ENCODE measurements around the gene RABL6.
"Not testable (repeated sequence)": the region's sequence is repeated elsewhere in the genome, so short reads cannot be mapped to it uniquely, and the experiment has no call there.

The RABL6 gene

GRCh38 chr9:136777359-136777758 is 30.4 kb upstream of the RABL6 start:
- no peak for DNase-seq

GRCh38 chr9:136779808-136780207 is 27.9 kb upstream of the RABL6 start:
- no peak for DNase-seq

- DNase-seq, result no peak
Measured at GRCh38 chr9:136782452-136782851, 25.3 kb upstream of the RABL6 start.

GRCh38 chr9:136784249-136784996 is 23.3 kb upstream of the RABL6 start:
- no peak for DNase-seq

GRCh38 chr9:136784997-136785361 is 22.8 kb upstream of the RABL6 start:
- DNase-seq, result peak in 2 of 5 experiments; percentile 33 to 88

GRCh38 chr9:136785565-136786355 is 22.0 kb upstream of the RABL6 start:
- not testable (repeated sequence) for DNase-seq

- no peak for DNase-seq
Measured at GRCh38 chr9:136786451-136786850, 21.3 kb upstream of the RABL6 start.

GRCh38 chr9:136786983-136787382 is 20.8 kb upstream of the RABL6 start:
- not testable (repeated sequence) for DNase-seq

GRCh38 chr9:136787690-136788400 is 19.9 kb upstream of the RABL6 start:
- DNase-seq, result peak in 4 of 5 experiments; percentile 42 to 72 (median 56)

GRCh38 chr9:136788644-136789522 is 18.9 kb upstream of the RABL6 start:
- DNase-seq, result not testable (repeated sequence)

GRCh38 chr9:136789523-136789937 is 18.2 kb upstream of the RABL6 start:
- no peak for DNase-seq

GRCh38 chr9:136790640-136791515 is 16.9 kb upstream of the RABL6 start, which contains the start of gene TMEM141:
TSS of gene TMEM141 (plus strand) at chr9:136791344. CDS start at chr9:136791371, 27 bp downstream.
- peak; percentile 98 to 100 (median 100) for DNase-seq

- peak; percentile 36 to 70 (median 61) for DNase-seq
Measured at GRCh38 chr9:136791516-136792276, 16.1 kb upstream of the RABL6 start.

GRCh38 chr9:136792321-136793085 is 15.2 kb upstream of the RABL6 start:
- DNase-seq, result no peak

- DNase-seq, result no peak
Measured at GRCh38 chr9:136793086-136793946, 14.4 kb upstream of the RABL6 start.

- DNase-seq, result no peak
Measured at GRCh38 chr9:136794281-136794999, 13.3 kb upstream of the RABL6 start.

GRCh38 chr9:136795000-136795348 is 12.8 kb upstream of the RABL6 start:
- no peak for DNase-seq

GRCh38 chr9:136796238-136796774 is 11.4 kb upstream of the RABL6 start, which contains the start of gene CCDC183:
TSS of gene CCDC183 (plus strand) at chr9:136796338. CDS start at chr9:136796398, 60 bp downstream.
- DNase-seq, result no peak
